HG03442 (cell line): ENCODE measurements around the gene JAM3.
A peak's percentile ranks its signal among the peaks of the same experiment; 100 is the strongest.
"Not testable (repeated sequence)": the region's sequence is repeated elsewhere in the genome, so short reads cannot be mapped to it uniquely, and the experiment has no call there.

ENCODE experiments used
- ATAC-seq: cut with Tn5 transposase; IDR thresholded peaks from one replicate; pipeline ENCODE4 v1.9.1; 2021; ENCODE audit warnings: mild to moderate bottlenecking, moderate library complexity; ENCODE audit not compliant: unreplicated experiment

The JAM3 gene

DNA sequence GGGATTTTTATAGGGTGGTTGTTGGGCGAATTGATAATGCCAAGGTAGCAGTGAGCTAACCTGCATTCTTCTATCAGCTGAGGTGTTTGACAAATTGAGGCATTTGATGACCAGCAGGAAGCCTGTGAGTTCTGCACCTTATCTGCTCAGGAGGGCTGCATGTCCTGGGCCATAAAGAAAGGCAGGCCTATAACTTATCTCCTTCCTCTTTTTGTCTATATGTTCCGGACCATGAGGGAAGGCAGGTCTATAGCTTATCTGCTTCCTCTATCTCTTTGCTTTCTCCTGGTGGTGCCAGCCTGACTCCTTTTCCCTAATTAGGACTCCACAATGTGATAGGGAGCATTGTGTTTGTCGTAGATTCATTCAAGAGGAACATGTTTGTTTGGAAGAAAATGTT lies 8.6 kb upstream of the JAM3 start:
- ATAC-seq = no peak

DNA sequence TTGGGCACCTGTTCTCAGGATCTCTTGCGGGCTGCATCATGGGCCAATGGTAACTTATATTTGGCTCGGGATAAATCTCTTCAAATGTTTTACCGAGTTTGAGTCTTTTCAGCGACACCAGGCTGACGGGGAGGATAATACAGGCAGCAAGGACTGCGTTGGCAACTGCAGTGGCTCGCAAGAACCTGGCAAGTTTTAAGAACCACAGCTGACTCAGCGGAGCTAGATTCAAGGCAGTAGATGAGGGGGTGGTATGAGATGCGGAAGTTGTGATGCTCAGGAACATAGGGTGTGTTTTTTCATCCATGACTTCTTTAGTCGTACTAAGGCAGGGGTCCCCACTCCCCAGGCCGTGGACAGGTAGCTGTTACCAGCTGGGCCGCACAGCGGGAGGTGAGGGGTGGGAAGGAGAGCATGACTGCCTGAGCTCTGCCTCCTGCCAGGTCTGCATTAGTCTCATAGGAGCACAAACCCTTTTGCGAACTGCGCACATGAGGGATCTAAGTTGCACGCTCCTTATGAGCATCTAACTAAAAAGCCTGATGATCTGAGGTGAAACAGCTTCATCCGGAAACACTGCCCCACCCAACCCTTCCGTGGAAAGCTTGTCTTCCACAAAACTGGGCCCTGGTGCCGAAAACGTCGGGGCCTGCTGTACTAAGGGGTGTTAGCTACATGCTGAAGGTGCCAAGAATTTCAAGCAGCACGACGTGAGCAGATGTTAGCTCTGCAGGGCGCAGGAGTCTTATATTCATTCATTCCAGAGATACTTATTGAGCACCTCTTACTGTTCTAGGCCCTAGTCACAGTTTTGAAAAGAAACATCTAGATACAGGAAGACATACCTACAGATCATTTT lies 6.4 kb upstream of the JAM3 start:
- no peak for ATAC-seq

- ATAC-seq = no peak
Observed at GRCh38 chr11:134063124-134063495, 5.8 kb upstream of the JAM3 start.

- ATAC-seq = no peak
Observed at GRCh38 chr11:134063991-134064747, 4.7 kb upstream of the JAM3 start.

GRCh38 chr11:134065381-134065780 lies 3.5 kb upstream of the JAM3 start:
- no peak for ATAC-seq

GRCh38 chr11:134066943-134067885 lies 1.7 kb upstream of the JAM3 start:
- ATAC-seq = no peak

- no peak for ATAC-seq
Observed at GRCh38 chr11:134069426-134070341, 812 bp downstream of the JAM3 start.

DNA sequence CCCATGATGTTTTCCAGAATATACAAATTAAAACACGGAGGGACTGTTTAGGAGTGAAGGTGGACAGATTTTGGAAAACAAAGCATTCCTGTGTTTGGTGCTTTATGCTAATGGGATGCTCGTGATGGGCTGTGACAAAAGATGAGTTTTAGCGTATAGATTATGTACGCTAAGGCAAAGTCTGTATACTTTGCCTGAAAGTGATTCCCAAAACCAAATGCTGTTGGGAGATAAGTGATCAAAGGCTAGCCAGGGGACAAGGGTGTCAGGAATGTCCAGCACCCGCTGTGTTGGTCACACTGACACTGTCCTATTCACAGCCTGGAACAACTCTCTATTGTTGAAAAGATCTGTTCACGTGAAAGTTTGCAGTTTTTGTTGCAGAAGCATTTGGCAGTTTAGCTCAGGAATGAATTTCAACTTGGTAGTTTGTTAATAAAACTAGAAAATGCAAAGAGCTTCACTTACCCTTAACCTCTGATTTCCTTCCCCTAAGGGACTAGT lies 1.5 kb downstream of the JAM3 start:
- ATAC-seq = no peak

DNA sequence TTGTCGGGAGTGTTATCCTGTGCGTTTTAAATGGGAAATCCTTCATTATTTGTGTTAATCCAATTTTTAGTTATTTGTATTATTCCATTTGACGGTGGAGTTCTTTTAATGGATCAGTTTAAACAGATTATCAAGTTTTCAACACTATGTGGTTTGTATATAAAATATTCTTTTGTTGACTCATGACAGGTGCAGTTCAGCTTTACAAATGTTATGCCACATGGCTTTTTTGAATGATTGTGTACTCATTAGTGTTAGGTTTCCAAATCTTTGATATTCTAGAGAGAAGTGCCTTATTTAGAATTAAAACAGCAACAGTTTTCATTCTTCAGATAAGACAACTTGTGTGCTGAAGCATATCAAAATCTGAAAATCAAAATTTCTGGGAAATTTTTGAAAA lies 2.4 kb downstream of the JAM3 start:
- no peak for ATAC-seq

DNA sequence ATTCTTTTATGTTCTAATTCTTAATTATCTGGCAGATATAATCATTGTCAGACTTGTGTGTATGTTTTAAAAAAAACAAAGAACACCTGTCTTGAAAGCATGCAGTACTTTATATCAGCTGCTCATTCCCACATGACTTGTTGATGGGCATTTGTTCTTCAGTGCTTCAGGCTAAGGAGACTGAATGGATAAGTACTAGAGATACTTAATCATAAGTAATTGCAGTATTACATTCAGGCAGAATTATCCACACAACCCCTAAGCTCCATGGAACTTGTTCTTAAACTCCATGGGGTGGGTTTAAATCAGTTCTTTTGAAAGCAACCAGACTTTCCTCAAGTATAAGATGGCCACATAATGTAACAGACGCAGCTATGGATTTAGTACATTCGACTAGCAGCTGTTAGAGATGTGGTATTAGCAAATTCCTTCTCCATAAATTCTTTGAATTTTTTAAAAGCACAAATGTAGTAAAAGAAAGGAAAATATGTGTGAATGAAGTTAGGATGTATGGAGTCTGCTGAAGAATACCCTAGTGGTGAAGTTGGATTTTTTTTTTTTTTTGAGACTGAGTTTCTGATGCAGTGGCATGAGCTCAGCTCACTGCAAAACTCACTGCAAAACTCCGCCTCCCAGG lies 3.0 kb downstream of the JAM3 start:
- ATAC-seq = no peak

- ATAC-seq = peak; percentile 41
Observed at GRCh38 chr11:134072844-134073243, 4.0 kb downstream of the JAM3 start.

DNA sequence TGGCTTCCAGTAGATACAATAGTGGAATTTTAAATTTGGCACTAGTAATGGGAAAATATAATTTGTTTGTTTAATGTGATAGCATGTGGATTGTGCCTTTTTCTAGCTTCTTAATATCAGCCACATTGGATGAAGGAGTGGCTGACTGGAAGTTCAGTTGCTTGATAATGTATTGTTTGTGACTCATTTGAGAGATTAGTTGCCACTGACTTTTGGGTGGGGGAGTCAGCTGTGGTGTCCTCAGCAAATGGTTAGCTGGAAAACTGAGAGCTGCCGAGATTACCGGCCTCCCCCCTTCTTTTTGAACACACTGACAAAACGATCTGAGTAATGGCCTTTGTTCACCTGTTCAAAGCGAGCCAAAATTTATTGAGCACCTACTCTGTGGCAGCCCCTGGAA lies 5.5 kb downstream of the JAM3 start:
- no peak for ATAC-seq

GRCh38 chr11:134074766-134075165 lies 5.9 kb downstream of the JAM3 start:
- no peak for ATAC-seq

GRCh38 chr11:134079317-134079716 lies 10.4 kb downstream of the JAM3 start:
- no peak for ATAC-seq

DNA sequence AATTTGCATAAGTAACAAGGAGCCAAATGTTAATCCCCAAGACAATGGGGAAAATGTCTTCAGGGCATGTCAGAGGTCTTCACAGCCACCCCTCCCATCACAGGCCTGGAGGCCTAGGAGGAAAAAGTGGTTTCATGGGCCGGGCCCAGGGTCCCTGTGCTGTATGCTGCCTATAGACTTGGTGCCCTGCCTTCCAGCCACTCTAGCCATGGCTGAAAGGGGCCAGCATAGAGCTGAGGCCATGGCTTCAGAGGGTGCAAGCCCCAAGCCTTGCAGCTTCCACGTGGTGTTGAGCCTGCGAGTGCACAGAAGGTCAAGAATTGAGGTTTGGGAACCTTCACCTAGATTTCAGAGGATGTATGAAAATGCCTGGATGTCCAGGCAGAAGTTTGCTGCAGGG lies 12.4 kb downstream of the JAM3 start:
- not testable (repeated sequence) for ATAC-seq

DNA sequence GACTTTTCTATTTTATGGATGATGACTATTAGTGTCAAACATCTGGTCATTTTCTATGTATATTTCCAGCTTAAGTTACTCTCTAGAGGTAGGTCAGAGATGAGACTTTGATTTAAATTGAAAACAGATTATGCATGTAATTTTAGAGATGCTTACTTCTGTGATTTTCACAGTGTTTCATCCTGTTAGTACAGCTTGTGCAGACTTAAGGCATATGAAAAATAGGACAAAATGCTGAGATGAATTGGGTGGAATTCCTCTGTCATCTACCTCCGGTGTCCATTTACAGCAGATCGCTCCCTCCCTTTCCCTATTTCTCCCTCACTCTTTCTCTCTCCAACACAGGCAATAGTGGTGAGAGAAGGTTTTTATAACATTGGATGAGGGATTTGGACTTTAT lies 14.1 kb downstream of the JAM3 start:
- ATAC-seq = no peak

GRCh38 chr11:134086376-134086775 lies 17.5 kb downstream of the JAM3 start:
- no peak for ATAC-seq

GRCh38 chr11:134092006-134092405 lies 23.1 kb downstream of the JAM3 start:
- ATAC-seq = not testable (repeated sequence)

DNA sequence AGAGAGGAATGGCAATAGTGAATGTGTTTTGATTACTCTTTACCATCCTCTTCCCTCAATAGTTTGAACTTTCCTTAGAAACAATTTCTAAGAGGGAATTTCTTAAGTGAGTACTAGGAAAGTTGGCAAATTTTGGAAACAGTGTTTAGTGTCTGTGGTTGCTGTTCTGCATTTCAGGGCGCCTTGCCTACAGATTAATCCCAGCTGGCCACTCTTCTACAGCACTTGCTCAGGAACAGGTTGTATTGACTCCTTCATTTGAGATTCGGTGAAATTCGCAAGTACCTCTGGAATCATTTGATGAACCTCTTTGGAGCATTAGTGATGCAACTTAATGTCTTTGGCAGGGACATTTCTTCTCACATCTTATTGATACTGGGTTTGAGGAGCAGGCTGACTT lies 28.3 kb downstream of the JAM3 start:
- ATAC-seq = no peak
